Measurements from ENCODE around the gene DTNBP1. TPM values are rescaled to one million over a fixed set of nuclear protein-coding genes. Genes with fewer than 3 reads are reported as not detected.

The DTNBP1 gene
- total RNA-seq, 1 donor from 2014 or later, result 5.6 TPM

DNA sequence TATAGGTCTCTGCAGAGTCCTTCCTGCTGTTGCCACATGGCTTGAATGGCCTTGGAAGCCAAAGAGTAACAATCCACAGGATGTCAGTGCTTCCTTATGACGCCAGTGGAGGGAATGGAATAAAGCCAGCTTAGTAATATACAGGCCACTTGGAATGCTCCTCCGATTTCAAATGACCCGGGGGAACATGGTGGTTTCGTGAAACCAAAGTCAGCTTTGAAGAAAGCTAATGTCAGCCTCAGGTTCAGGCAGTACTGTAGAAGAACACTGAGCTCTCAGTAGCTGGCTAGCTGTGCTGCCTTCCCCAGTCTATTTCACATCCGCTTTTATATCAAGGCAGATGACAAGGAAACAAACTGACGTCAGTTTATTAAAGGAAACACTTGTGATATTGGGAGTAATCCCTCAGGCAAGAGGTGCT, 189.1 kb downstream of the DTNBP1 start:
- TF ChIP-seq, protein P1, sequence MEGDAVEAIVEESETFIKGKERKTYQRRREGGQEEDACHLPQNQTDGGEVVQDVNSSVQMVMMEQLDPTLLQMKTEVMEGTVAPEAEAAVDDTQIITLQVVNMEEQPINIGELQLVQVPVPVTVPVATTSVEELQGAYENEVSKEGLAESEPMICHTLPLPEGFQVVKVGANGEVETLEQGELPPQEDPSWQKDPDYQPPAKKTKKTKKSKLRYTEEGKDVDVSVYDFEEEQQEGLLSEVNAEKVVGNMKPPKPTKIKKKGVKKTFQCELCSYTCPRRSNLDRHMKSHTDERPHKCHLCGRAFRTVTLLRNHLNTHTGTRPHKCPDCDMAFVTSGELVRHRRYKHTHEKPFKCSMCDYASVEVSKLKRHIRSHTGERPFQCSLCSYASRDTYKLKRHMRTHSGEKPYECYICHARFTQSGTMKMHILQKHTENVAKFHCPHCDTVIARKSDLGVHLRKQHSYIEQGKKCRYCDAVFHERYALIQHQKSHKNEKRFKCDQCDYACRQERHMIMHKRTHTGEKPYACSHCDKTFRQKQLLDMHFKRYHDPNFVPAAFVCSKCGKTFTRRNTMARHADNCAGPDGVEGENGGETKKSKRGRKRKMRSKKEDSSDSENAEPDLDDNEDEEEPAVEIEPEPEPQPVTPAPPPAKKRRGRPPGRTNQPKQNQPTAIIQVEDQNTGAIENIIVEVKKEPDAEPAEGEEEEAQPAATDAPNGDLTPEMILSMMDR (IDR thresholded peaks at IDR 0.05), result no peak
- Histone ChIP-seq H3K9me3 (no peaks in the 10 kb centered on the region), H3K36me3 (peaks cover 2 to 4% of the 10 kb centered on the region in 2 donors), H3K4me1 (peaks cover 0 to 19% of the 10 kb centered on the region in 2 donors), H3K27ac (peak overlapping the region in 1 of 2 donors; percentile 57), H3K4me3 (no peak overlapping the region), H3K27me3 (no peaks in the 10 kb centered on the region)
- no peak for DNase-seq (ENCODE audit: low spot score in 2 of 2)
- intact Hi-C loops (cut with DNase I), result loop anchor here (10.0 kb wide), 1 partner anchor 229 kb away; the partner anchor contains the start of gene JARID2

DNA sequence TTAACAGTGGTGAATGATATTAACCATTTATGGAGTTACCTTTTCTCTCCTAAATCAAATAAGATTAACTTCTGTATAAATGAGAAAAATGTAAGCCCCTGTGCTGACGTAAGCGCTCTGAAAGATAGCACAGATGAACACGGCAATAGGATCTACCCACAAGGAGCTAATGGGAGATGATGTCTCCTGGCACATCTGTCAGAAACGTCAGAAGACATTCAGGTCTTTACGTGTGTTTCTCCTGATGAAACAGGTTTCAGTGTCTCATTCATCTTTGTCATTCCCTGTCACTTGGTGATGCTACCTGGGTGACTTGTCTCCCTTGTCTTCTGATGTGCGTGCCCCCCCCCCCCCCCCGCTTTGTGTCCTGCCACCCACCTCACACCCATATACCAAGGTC, 189.7 kb downstream of the DTNBP1 start:
- peaks cover 0 to 19% of the 10 kb centered on the region in 2 donors for H3K4me1 ChIP-seq
- H3K4me3 ChIP-seq, result no peak overlapping the region
- H3K27me3 ChIP-seq, result no peaks in the 10 kb centered on the region
- DNase-seq (ENCODE audit: low spot score in 2 of 2), result no peak
- intact Hi-C loops (cut with DNase I), result loop anchor here (10.0 kb wide), 1 partner anchor 228 kb away; the partner anchor contains the start of gene JARID2
- no peaks in the 10 kb centered on the region for H3K9me3 ChIP-seq
- TF ChIP-seq, protein P1 (IDR thresholded peaks at IDR 0.05), result no peak
- peaks cover 4 to 6% of the 10 kb centered on the region in 2 donors for H3K36me3 ChIP-seq
- H3K27ac ChIP-seq, result peak overlapping the region in 1 of 2 donors; percentile 57

All from ascending aorta (tissue), 2 donors.